ENCODE results near the gene TMEM259.

The TMEM259 gene

DNA sequence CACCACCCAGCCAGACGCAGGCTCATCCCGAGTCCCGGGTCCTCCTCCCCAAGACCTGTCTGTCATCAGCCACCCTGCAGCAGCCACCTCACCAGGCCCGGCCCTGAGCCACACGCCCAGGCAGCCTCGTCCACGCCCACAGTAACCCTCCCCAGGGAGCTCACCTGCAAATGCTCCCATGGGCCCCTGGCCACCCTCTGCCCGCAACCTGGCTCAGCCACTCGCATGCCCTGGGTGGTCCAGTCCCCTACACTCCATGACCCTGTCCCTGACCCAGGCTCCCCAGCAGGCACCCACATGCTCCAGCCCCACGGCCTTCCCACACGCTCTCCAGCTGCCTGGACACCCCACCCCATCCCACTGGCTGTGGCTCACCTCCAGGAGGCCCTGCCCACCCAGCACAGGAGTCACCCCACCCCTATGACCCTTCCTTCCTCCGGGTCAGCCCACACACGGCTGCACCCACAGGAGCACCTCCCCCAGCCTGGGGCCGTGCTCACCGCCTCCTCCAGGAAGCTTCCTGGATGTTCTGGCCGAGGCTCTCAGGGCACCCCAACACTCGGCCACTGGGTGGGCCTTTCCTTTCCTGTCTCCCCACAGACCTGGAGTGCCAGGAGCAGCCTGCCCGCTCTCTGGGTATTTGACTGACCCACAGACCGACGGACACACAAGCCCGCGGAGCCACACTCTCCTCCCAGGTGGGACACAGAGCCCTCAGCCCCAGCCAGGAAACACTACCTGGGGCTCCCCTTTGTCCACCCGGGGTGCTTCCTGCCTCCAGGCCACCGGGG is 3.6 kb downstream of the TMEM259 start:
- peaks cover 65% of the 10 kb centered on the region for H3K4me1 Mint-ChIP-seq
- no peaks in the 10 kb centered on the region for H3K9me3 Mint-ChIP-seq
- peak; percentile 21 for ATAC-seq
- peak overlapping the region; percentile 94 for H3K27ac Mint-ChIP-seq
- peaks cover 7% of the 10 kb centered on the region for H3K36me3 Mint-ChIP-seq
- H3K27me3 Mint-ChIP-seq, result no peaks in the 10 kb centered on the region
- peak overlapping the region; percentile 91 for H3K4me3 Mint-ChIP-seq

DNA sequence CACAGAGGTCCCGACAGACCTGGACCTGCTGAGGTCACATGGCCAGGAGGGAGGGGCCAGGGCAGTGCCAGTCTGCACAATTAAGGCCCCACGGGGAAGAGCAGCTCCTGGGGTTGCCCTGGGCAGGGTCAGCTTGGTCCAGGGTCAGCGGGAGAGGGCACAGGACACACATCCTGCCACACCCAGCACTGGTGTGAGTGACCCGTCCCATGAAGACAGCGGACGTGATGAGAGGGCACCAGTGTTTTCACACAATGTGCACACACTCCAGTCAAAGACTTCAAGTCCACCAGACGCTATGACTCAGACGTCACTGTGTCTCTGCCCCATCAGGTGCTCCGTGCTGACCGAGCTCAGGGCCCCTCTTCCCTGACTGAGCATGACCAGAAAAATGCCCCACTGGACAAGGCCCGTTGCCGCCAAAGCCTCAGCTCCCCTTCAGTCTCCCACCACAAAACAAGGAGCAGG is 4.2 kb downstream of the TMEM259 start:
- H3K27me3 Mint-ChIP-seq, result no peaks in the 10 kb centered on the region
- no peak for ATAC-seq
- peaks cover 7% of the 10 kb centered on the region for H3K36me3 Mint-ChIP-seq
- peaks cover 63% of the 10 kb centered on the region for H3K4me1 Mint-ChIP-seq
- H3K27ac Mint-ChIP-seq, result peak overlapping the region; percentile 94
- H3K9me3 Mint-ChIP-seq, result no peaks in the 10 kb centered on the region
- peak overlapping the region; percentile 91 for H3K4me3 Mint-ChIP-seq

DNA sequence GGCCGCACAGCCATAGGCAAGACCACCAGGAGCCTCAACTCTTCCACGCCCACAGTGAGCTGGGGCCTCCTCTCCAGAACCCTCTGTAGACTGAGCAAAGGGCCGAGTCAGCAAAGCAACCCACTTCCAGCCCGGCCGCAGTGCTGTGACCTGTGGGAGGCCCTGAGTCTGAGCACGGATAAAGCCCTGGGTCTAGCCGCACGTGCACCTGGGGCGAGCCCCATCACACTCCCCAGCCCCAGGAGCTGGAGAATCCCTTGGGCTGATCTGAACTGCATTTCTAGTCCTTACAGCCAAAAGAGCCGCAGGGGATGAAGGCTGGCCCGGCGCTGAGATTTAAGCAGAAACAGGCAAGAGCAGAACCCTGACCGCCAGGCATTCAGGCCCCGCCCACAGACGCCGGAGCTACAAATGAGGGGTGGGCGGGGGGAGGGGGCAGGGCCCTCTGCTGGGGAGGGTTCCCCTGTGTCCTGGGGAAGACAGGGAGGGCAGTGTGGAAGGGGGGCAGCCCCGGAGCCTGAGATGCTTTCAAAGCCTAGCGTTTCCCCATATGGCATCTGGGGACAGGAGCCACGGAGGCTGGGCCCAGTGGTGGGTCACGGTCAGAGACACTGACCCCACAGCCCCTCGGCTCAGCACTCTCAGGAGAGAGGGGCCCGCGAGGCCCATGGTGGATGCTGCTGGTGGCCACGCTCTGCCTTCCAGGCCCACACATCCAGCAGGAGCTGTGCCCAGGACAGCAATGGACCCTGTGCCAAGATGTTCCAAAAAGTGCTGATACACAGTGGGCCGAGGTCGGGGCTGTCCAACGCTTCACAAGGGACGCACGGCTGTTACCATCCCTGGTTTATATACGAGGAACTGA is 4.9 kb downstream of the TMEM259 start:
- Mint-ChIP-seq H3K27ac (peak overlapping the region; percentile 94), H3K9me3 (no peaks in the 10 kb centered on the region), H3K36me3 (peaks cover 10% of the 10 kb centered on the region), H3K4me1 (peaks cover 59% of the 10 kb centered on the region), H3K4me3 (peak overlapping the region; percentile 18), H3K27me3 (no peaks in the 10 kb centered on the region)
- no peak for ATAC-seq

DNA sequence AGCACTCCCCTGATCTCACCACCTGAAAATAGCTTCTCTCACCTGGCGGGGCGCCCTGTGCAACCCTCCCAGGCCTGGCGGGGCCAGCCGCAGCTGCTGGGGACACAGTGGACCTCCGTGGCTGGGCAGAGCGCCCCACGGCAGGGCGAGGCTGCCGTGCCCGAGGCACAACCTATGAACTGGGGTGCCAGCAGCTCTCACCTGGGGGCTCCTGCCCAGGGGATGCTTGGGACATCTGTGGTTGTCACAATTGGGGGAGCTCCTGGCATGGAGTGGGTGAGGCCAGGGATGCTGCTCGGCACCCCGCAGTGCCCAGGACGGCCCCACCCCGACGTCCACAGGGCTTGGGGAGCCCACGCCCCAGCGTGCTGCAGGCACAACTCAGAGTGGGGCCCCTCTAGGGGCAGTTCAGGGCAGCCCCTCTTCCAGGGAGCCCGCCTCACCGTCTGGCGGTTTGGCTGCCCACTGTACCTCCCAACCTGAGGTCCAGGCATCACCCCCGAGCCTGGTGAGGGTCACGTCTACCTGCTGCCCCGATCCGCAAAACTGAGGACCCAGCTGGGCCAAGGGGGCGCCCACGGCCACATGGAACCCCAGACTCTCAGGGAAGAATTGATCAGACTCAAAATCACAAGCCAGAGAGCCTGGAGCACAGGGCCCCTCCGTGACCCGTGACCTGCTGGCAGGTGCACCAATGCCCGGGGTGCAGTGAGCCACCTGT is 5.7 kb downstream of the TMEM259 start:
- no peaks in the 10 kb centered on the region for H3K9me3 Mint-ChIP-seq
- no peak for ATAC-seq
- H3K36me3 Mint-ChIP-seq, result peaks cover 12% of the 10 kb centered on the region

DNA sequence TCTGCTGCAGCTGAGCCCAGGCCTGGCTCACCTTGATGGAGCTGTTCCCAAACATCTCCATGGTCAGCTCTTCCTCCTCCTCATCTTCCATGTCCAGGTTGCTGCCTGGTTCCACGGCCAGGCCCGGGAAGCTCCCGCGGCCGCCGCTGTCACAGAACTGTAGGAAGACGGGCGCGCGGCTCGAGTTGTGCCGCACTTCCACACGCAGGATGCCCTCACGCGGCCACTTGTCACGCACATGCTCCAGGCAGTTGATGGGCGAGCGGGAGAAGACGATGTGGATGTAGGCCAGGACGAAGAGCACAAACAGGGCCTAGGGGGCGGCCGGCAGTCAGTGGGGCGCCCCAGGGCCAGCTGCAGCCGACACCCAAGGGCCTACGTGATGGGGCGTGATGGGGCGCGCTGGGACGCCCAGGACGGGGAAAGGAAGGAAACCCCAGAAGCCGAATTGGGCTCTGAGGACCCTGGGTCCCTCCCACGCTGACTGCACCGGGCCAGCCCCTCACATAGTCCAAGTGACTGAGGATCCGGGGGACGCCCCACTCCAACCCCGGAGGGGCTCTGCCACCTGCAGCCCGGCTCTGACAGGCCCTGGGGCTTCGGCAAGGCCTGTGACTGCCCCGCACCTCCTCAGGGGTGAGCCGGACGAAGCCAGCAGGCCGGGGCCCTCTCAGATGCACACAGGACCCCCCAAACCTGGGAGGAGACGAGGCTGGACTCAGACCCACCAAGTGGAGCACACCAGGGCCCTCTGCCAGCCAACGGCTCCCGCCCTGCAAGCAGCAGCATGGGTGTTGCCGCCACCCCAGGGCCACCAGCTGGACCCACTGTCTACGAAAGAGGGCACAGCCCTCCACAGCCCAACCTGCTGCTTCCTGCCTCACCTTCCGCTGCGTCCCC is 6.5 kb downstream of the TMEM259 start:
- Mint-ChIP-seq H3K27ac (no peak overlapping the region), H3K4me3 (no peak overlapping the region), H3K9me3 (no peaks in the 10 kb centered on the region), H3K36me3 (peaks cover 19% of the 10 kb centered on the region), H3K4me1 (peaks cover 49% of the 10 kb centered on the region), H3K27me3 (no peaks in the 10 kb centered on the region)
- no peak for ATAC-seq

More for the DNA sequence above, 5.7 kb downstream of the TMEM259 start:
- Mint-ChIP-seq H3K4me1 (peaks cover 57% of the 10 kb centered on the region), H3K4me3 (no peak overlapping the region), H3K27ac (no peak overlapping the region), H3K27me3 (no peaks in the 10 kb centered on the region)

DNA sequence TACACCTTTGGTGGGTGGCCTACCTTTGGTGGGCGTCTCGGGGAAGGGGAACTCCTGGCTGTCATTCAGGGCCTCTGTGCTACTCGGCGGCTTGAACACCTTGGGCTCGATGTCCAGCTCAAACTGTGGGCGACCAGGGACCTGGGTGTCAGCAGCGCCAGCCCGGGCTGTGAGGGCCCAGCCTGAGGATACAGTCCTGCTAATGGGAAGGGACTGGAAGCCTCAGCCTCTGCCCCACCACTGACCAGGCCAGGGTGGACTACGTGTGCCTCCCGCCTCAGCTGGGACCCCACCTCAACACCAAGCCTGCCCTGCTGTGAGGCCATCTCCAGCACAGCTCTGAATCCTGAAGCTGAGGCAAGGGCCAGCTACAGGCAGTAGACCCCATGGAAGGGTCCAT is 7.7 kb downstream of the TMEM259 start:
- peaks cover 37% of the 10 kb centered on the region for H3K4me1 Mint-ChIP-seq
- no peak for ATAC-seq
- no peak overlapping the region for H3K4me3 Mint-ChIP-seq
- H3K9me3 Mint-ChIP-seq, result no peaks in the 10 kb centered on the region
- H3K36me3 Mint-ChIP-seq, result peaks cover 22% of the 10 kb centered on the region
- H3K27ac Mint-ChIP-seq, result no peak overlapping the region
- H3K27me3 Mint-ChIP-seq, result no peaks in the 10 kb centered on the region

DNA sequence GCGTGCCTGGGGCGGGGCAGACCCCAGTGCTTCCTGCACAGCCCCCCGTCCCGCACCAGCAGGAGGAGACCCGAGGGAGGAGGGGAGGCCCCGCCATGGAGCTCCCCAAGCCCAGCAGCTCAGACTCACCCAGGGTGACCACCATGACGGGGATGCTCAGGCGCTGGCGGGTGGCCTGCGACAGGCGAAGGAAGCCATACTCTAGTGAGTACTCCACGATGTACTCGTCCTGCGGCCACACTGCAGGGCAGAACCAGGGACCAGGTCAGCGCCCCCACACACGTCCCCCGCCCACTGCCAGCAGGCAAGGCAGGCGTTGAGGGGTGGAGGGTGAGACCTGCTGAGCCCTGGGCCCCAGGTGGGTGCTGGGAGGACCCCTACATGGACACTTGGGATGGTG is 8.6 kb downstream of the TMEM259 start:
- ATAC-seq, result no peak
- no peak overlapping the region for H3K27ac Mint-ChIP-seq
- H3K4me3 Mint-ChIP-seq, result no peak overlapping the region
- H3K4me1 Mint-ChIP-seq, result peaks cover 28% of the 10 kb centered on the region
- no peaks in the 10 kb centered on the region for H3K9me3 Mint-ChIP-seq
- H3K27me3 Mint-ChIP-seq, result no peaks in the 10 kb centered on the region
- peaks cover 17% of the 10 kb centered on the region for H3K36me3 Mint-ChIP-seq

DNA sequence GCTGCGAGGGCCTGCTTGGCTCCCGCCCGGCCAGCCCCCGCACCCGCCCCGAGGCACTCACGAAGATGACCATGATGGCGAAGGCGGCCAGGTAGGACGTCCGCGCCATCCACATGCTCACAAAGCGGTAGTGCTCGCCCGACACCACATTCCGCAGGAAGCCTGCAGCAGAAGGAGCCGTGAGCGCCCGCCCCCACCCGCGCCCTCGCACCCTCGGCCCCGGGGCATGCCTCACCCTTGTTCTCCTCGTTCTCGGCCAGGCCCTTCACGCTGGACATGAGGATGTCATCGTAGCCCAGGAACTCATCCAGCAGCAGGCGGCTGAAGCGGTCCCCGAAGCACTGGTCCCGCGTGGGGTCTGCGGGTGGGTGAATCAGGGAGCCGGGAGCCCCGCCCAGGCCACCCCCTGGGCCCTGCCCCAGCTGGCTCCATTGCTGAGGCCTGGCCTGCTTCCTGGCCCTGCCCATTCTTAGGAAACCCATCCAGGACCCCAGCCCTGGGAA is 9.0 kb downstream of the TMEM259 start:
- peaks cover 21% of the 10 kb centered on the region for H3K36me3 Mint-ChIP-seq
- no peak overlapping the region for H3K4me3 Mint-ChIP-seq
- no peaks in the 10 kb centered on the region for H3K9me3 Mint-ChIP-seq
- peaks cover 27% of the 10 kb centered on the region for H3K4me1 Mint-ChIP-seq
- H3K27me3 Mint-ChIP-seq, result no peaks in the 10 kb centered on the region
- no peak for ATAC-seq
- no peak overlapping the region for H3K27ac Mint-ChIP-seq

DNA sequence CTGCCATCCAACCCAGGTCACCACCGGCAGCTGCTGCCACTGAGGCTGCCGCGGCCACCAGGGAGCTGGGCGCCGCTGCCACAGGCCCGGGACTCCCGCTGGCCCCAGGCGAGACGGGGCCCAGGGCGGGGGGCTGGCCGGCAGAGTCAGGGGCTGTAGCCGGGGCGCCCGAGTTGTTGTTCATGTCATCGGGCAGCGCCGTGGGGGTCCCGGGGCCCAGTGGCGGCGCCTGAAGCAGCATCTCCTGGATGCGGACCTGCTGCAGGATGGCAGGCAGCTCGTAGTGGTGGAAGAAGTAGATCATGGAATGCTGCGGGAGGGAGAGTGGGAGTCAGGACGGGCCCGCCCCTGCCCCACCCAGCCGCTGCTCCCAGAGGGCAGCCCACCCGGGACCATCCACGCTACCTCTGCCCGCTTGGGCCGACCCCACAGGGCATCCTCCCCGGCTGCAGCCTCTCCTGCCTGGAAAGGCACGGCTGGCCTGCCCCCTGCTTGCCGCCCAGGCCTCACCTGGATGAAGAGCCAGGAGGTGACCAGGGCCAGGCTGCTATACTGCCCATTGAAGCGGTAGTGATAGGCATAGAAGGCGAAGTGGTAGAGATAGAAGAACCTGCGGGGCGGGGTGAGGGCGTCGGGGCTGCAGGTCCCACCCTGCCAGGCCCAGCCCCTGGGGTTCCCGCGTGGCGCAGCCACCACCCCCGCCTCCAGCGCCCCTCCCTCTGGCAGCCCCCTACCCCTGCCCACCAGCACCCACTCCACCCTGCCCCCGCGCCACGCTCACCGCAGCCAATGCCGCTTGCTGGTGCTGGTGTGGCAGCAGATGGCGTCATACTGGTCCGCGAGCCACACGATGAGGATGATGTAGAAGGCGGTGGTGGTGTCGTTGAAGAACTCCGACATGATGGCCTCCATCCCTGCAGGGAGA is 10.1 kb downstream of the TMEM259 start:
- peaks cover 21% of the 10 kb centered on the region for H3K4me1 Mint-ChIP-seq
- H3K4me3 Mint-ChIP-seq, result no peak overlapping the region
- H3K27me3 Mint-ChIP-seq, result no peaks in the 10 kb centered on the region
- H3K9me3 Mint-ChIP-seq, result no peaks in the 10 kb centered on the region
- no peak for ATAC-seq
- H3K36me3 Mint-ChIP-seq, result peaks cover 27% of the 10 kb centered on the region
- no peak overlapping the region for H3K27ac Mint-ChIP-seq

DNA sequence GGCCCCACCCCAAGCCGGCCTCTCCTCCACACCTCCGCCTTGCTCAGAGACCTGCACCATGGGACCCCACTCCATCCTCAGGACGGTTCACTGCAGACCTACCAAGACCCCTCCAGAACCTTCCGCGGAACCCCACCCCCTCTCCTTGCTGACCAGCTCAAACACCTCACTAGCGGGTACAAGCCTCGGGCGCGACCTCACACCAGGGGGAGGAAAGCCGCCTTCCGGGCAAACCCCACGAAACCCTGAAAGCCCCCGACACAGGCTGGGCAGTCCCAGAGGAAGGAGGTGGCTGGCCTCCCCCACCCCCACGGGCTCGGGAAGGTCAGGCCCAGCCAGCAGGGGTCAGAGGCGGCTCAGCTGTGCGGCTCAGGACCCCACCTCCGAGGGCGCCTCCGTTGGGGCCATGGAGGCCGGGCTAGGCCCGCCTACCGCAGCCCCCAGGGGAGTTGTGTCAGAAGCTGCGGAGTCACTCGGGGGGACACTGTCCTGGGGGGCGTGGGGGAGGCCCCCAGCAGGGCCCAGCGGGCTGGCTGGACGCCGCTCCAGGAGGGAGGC is 10.9 kb downstream of the TMEM259 start:
- H3K4me1 Mint-ChIP-seq, result peaks cover 17% of the 10 kb centered on the region
- H3K27ac Mint-ChIP-seq, result no peak overlapping the region
- H3K9me3 Mint-ChIP-seq, result no peaks in the 10 kb centered on the region
- H3K36me3 Mint-ChIP-seq, result peaks cover 27% of the 10 kb centered on the region
- H3K27me3 Mint-ChIP-seq, result no peaks in the 10 kb centered on the region
- no peak for ATAC-seq
- no peak overlapping the region for H3K4me3 Mint-ChIP-seq

DNA sequence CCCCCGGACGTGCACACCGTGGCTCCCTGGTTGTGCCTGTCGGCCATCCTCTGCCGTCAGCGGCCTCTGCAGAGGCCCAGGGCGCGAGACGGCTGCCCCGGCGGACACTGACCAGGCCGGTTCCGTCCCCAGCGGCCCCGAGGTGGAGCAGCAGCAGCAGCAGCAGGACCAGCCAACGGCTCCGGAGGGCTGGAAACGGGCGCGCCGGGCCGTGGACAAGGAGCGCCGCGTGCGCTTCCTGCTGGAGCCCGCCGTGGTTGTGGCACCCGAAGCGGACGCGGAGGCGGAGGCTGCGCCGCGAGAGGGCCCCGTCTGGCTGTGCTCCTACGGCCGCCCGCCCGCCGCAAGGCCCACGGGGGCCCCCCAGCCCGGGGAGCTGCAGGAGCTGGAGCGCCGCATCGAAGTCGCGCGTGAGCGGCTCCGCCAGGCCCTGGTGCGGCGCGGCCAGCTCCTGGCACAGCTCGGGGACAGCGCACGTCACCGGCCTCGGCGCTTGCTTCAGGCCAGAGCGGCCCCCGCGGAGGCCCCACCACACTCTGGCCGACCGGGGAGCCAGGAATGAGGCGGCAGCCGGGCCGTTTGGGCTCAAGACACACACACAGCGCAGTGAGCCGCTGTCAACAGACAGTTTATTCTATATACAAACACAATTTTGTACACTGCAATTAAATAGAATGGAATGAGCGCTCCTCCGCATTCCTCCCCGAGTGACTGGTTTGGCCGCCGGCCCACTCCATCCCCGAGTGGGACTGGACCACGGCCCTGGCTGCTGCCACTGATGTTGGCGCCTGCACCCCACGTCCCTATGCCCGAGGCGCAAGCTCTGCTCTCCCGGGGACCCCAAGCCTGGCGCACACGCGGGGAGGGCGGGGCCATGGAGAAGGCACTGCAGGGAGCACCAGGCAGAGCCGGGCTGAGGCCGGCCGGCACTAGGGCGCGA is 11.6 kb downstream of the TMEM259 start:
- H3K9me3 Mint-ChIP-seq, result no peaks in the 10 kb centered on the region
- H3K4me1 Mint-ChIP-seq, result peaks cover 16% of the 10 kb centered on the region
- H3K4me3 Mint-ChIP-seq, result no peak overlapping the region
- H3K27me3 Mint-ChIP-seq, result no peaks in the 10 kb centered on the region
- no peak for ATAC-seq
- H3K27ac Mint-ChIP-seq, result no peak overlapping the region
- H3K36me3 Mint-ChIP-seq, result peaks cover 27% of the 10 kb centered on the region

DNA sequence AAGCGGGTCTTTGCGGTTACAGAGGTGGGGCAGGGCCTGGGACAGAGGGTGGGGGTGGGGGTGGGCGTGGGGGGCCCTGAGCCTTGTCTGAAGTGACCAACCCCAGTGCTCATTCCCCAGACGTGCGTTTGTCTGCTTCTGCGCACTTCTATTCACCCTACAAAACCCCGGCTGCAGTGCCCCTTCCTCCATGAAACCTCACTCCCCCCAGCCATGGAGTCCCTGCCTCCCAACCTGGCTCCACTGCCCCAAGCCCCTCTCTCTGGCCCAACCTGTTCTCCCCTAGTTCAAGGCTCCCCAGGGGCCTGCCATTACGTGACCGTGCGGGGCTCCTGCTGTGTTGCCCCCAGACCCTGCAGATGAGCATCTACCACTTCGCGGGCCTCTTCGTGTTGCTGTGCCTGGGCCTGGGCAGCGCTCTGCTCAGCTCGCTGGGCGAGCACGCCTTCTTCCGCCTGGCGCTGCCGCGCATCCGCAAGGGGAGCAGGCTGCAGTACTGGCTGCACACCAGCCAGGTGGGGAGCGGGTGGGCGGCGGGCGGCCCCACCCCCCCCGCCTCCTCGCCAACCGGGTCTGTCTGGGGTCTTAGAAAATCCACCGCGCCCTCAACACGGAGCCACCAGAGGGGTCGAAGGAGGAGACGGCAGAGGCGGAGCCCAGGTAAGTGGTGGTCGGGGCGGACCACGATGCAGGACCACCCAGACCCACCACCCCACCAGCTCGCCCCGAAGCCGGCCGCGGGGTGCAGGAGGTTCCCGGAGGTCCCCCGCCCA is 12.5 kb downstream of the TMEM259 start:
- H3K36me3 Mint-ChIP-seq, result peaks cover 27% of the 10 kb centered on the region
- peaks cover 14% of the 10 kb centered on the region for H3K4me1 Mint-ChIP-seq
- no peaks in the 10 kb centered on the region for H3K9me3 Mint-ChIP-seq
- no peak overlapping the region for H3K27ac Mint-ChIP-seq
- no peak overlapping the region for H3K4me3 Mint-ChIP-seq
- no peak for ATAC-seq
- H3K27me3 Mint-ChIP-seq, result peaks cover 8% of the 10 kb centered on the region
